ENCODE data around the gene MTMR8.

Gene MTMR8

DNA sequence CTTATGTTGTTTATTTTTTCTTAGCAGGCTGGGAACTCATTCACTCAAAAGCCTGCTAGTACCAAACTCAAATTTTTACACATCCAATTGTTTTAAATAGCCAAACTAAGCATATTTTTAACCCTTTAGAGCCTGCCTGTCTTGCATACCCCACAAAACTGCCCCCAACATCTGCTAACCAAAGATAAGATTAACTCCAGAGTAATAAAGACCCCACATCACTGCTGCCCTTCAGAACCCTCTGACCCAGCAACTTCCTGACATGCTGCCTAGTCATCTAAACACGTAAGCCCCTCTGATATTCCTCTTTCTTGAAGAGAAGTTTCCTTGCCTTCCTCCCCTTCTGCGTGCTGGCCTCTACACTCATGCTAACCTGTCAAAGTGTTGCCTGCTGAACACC, 104.1 kb downstream of the MTMR8 start:
- DNase-seq, result no peak

DNA sequence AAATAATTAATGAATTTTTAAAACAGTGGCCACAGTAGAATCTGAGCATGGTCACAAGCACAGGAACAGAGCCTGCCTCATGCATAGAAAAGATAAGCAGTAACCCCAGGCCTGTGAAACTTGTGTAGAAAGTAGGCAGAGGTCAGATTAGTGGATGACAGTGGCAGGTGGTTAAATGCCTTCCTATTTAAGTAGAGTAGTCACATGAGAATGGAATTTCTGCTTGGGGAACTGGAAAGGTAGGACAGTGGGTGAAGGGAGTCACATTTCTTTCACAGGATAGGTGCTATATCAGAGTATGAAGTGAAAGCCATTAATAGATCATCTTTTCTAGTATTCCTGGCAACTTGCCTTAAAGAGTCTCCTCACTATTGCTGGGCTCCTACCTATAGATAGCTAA, 130.0 kb downstream of the MTMR8 start:
- DNase-seq, result no peak

DNA sequence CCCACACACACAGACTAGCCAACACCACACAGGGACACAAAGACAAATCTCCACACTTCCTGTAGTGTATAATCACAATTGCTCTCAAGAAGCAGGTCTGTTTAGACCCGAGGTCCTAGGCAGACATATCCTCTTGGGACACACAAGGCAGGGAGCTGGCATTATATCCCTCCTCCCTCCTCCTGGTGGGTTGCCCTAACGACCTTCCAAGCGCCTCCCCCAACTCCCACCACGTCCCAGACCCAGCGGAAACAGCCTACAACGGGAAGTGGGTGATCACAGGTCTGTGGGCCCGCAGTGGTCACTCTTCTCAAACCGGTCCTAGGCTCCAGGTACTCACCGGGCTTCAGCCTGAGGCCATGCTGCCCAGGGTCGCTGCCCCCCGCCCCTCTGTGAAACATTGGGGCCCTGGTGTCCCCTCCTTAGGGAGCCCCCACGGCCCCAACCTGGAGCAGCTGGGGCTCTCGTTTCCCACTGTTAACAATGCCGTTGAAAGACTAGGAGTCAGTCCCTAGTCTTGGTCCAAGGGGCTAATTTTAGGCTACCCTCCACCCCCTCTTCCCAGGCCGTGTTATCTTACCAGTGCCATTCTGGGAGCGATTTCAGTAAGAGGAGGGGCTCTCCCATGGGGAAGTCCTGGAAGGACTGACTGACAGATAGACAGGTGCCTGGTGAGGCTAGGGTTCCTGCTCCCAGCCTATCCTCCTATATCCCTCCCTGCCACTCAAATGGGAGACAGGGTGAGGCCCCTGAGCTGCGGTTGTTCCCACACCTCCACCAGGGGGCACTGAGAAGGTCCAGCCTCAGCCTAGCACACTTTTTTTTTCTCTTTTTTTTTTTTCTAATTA, 164.9 kb downstream of the MTMR8 start, which contains the start of gene ASB12:
ASB12 (minus strand) TSS at position 485 of the 848 bp plus-strand sequence. CDS start 4,957 bp downstream, outside the sequence.
- no peak for DNase-seq

DNA sequence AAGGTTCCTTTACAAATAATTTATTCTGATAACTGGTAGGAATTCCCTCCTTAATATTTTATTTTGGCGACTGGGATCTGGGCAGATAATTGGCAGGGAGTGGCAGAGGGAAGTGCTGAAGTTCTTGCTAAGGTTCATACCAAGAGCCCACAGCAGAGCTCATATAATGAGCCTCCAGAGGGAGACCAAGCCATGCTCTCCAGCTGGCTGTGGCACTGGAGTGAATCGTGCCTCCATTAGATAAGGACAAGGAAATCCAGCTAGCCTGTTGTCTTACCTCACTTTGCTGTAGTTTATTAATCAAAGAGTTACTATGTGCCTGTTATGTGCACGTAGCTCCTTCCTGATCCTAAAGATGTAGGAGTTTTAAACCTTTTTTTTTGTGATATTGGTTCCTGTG, 166.1 kb downstream of the MTMR8 start:
- DNase-seq, result no peak
